Lung (tissue), 12 donors: ENCODE results near the gene EFCAB7. TPM values are rescaled to one million over a fixed set of nuclear protein-coding genes. Genes with fewer than 3 reads are reported as not detected.
A peak's percentile ranks its signal among the peaks of the same experiment; 100 is the strongest.
"Not testable (repeated sequence)": the region's sequence is repeated elsewhere in the genome, so short reads cannot be mapped to it uniquely, and the experiment has no call there.

Experiments
- ATAC-seq: fragments of 200-7000 bp; cut with Tn5 transposase; one replicate; pipeline ENCODE4 v1.9.1; 2020; ENCODE audit warnings: moderate number of reproducible peaks; ENCODE audit not compliant: insufficient read depth, low FRiP score
- DNase-seq, 3 donors: peaks; one replicate each; pipeline ENCODE4 v3.0.0-alpha.2; 2013 to 2017
- H3K27ac ChIP-seq, 2 donors: one replicate each; pipeline ENCODE4 v1.5.1; 2013; ENCODE audit warnings: mild to moderate bottlenecking in 2 of 2, moderate library complexity in 2 of 2, control low read depth in 1 of 2, inconsistent platforms in 1 of 2, low read depth in 1 of 2, low read length in 1 of 2
- H3K27me3 ChIP-seq, 3 donors: one replicate each; pipeline ENCODE4 v1.5.1; 2013; ENCODE audit warnings: low read length in 2 of 3; ENCODE audit not compliant: control insufficient read depth in 3 of 3, insufficient read depth in 3 of 3
- H3K36me3 ChIP-seq, 4 donors: one replicate each; pipeline ENCODE4 v1.5.1; 2013; ENCODE audit warnings: low read length in 4 of 4, mild to moderate bottlenecking in 1 of 4, moderate library complexity in 1 of 4; ENCODE audit not compliant: control insufficient read depth in 4 of 4, insufficient read depth in 4 of 4
- H3K4me1 ChIP-seq, 5 donors: one replicate each; pipeline ENCODE4 v1.5.1; 2013; ENCODE audit warnings: low read length in 5 of 5, mild to moderate bottlenecking in 2 of 5, moderate library complexity in 1 of 5; ENCODE audit not compliant: control insufficient read depth in 5 of 5, insufficient read depth in 5 of 5
- H3K4me3 ChIP-seq: one replicate; pipeline ENCODE4 v1.5.1; 2013; ENCODE audit warnings: mild to moderate bottlenecking, control low read depth, moderate library complexity
- H3K9ac ChIP-seq, 2 donors: one replicate each; pipeline ENCODE4 v1.5.1; 2013; ENCODE audit warnings: low read length in 2 of 2, control low read depth in 1 of 2; ENCODE audit not compliant: insufficient read depth in 1 of 2
- H3K9me3 ChIP-seq, 4 donors: one replicate each; pipeline ENCODE4 v1.5.1; 2013; ENCODE audit warnings: low read length in 3 of 4, mild to moderate bottlenecking in 1 of 4, moderate library complexity in 1 of 4; ENCODE audit not compliant: control insufficient read depth in 4 of 4, insufficient read depth in 3 of 4
- WGBS, 2 donors: extraction: QIAGEN DNeasy Blood & Tissue Kit; methylation state at CpG; one replicate each; pipeline ENCODE4 v1.1.7; 2013; 5-methylcytosine and 5-hydroxymethylcytosine counted together
- polyA plus RNA-seq, 2 donors: library from polyadenylated mRNA; stranded (reverse); fragments of 200-250 nt; gene quantifications; one replicate each; pipeline ENCODE4 v1.2.1, GENCODE V29; 2013
- total RNA-seq, 2 donors: library from RNA; depleted of rRNA in 1 of 2; stranded (reverse); fragments of >200 nt in 1 of 2; gene quantifications; one replicate each; pipeline ENCODE4 v1.2.1, GENCODE V29; 2014 to 2021
- TF ChIP-seq, protein P1 (sequence below): IDR thresholded peaks from 2 replicates; pipeline ENCODE4 v1.5.1; 2012; ENCODE audit warnings: mild to moderate bottlenecking; ENCODE audit errors: control extremely low read depth, extremely low read depth
- donor health status: control.
- donor health status: control.
- donor health status: Bipolar disorder and iron deficiency.
- donor health status: healthy.
- donor health status: DM: yes; HTN: yes; CAD: no.

Gene EFCAB7
- total and polyA plus RNA-seq, 4 donors = 3.3 to 29.0 (median 5.8) TPM

DNA sequence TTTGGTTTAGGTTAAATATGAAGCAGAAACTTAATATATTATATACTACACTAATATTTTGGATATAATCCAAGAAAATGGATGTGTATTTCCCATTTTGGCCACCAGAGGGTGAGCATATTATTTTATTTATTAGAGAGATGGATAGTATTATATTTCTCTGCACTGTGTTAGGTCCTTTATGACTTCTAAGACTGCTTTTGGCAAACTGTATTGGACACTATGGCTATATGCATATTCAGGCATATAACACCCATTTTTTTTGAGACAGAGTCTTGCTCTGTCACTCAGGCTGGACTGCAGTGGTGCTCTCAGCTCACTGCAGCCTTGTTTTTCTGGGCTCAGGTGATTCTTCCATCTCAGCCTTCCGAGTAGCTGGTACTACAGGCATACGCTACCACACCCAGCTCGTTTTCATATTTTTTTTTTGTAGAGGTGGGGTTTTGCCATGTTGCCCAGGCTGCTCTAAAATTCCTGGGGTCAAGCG lies 52.1 kb downstream of the EFCAB7 start:
- Histone ChIP-seq H3K36me3 (no peaks in the 10 kb centered on the region), H3K9me3 (peaks cover 0 to 1% (median 0%) of the 10 kb centered on the region in 4 donors), H3K27me3 (no peaks in the 10 kb centered on the region), H3K9ac (no peak overlapping the region), H3K4me1 (peaks cover 0 to 2% (median 0%) of the 10 kb centered on the region in 5 donors), H3K4me3 (no peak overlapping the region), H3K27ac (no peak overlapping the region)
- peak in 2 of 3 donors; percentile 61 to 66 for DNase-seq
- no peak for ATAC-seq
- TF ChIP-seq, protein P1, sequence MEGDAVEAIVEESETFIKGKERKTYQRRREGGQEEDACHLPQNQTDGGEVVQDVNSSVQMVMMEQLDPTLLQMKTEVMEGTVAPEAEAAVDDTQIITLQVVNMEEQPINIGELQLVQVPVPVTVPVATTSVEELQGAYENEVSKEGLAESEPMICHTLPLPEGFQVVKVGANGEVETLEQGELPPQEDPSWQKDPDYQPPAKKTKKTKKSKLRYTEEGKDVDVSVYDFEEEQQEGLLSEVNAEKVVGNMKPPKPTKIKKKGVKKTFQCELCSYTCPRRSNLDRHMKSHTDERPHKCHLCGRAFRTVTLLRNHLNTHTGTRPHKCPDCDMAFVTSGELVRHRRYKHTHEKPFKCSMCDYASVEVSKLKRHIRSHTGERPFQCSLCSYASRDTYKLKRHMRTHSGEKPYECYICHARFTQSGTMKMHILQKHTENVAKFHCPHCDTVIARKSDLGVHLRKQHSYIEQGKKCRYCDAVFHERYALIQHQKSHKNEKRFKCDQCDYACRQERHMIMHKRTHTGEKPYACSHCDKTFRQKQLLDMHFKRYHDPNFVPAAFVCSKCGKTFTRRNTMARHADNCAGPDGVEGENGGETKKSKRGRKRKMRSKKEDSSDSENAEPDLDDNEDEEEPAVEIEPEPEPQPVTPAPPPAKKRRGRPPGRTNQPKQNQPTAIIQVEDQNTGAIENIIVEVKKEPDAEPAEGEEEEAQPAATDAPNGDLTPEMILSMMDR = peak; percentile 44
- 79 to 83% methylated on average over 4 of the region's 4 CpGs for WGBS, 2 donors

DNA sequence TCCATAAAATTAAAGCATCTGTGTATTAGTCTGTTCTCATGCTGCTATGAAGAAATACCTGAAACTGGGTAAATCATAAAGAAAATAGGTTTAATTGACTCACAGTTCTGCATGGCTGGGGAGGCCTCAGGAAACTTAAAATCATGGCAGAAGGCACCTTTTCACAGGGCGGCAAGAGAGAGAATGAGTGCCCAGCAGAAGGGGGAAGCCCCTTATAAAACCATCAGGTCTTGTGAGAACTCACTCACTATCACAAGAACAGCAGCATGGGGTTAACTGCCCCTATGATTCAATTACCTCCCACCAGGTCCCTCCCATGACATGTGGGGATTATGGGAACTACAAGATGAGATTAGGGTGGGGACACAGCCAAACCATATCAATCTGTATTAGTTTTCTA lies 63.0 kb downstream of the EFCAB7 start:
- 93 to 94% methylated on average over 1 of the region's 1 CpG for WGBS, 2 donors
- DNase-seq = not testable (repeated sequence)

DNA sequence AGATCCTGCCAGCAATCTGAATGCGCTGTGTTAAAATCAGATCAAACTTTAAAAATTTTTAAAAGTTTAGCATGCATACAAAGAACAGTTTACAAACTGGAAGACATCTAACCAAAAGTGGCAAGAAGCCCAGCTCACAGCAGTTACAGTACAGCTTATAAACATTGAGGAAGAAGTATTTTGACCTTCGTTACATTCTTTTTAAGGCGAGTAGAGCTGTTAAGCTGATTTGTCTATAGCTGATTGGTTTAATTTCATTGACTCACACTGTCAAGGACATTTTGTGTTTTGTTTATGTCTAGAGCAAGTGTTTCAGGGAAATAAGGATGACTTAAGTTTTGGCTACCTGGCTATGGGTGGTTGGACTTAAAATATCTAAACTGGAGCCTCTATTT lies 66.8 kb downstream of the EFCAB7 start:
- Histone ChIP-seq H3K4me1 (peaks cover 0 to 23% (median 12%) of the 10 kb centered on the region in 5 donors), H3K9ac (peak overlapping the region in 1 of 2 donors; percentile 61), H3K9me3 (peaks cover 0 to 2% (median 0%) of the 10 kb centered on the region in 4 donors), H3K27me3 (no peaks in the 10 kb centered on the region), H3K27ac (peak overlapping the region in 1 of 2 donors; percentile 45), H3K4me3 (no peak overlapping the region), H3K36me3 (no peaks in the 10 kb centered on the region)
- DNase-seq (peak; percentile 56 to 90 (median 86)), ATAC-seq (no peak)
- 77 to 83% methylated on average over 3 of the region's 3 CpGs for WGBS, 2 donors
- TF ChIP-seq, protein P1 = no peak

More for the DNA sequence above, 63.0 kb downstream of the EFCAB7 start:
- H3K4me1 ChIP-seq = peaks cover 0 to 12% (median 6%) of the 10 kb centered on the region in 5 donors
- not testable (repeated sequence) for H3K9me3 ChIP-seq, H3K36me3 ChIP-seq, H3K27me3 ChIP-seq, H3K4me3 ChIP-seq, H3K9ac ChIP-seq, H3K27ac ChIP-seq, ATAC-seq

DNA sequence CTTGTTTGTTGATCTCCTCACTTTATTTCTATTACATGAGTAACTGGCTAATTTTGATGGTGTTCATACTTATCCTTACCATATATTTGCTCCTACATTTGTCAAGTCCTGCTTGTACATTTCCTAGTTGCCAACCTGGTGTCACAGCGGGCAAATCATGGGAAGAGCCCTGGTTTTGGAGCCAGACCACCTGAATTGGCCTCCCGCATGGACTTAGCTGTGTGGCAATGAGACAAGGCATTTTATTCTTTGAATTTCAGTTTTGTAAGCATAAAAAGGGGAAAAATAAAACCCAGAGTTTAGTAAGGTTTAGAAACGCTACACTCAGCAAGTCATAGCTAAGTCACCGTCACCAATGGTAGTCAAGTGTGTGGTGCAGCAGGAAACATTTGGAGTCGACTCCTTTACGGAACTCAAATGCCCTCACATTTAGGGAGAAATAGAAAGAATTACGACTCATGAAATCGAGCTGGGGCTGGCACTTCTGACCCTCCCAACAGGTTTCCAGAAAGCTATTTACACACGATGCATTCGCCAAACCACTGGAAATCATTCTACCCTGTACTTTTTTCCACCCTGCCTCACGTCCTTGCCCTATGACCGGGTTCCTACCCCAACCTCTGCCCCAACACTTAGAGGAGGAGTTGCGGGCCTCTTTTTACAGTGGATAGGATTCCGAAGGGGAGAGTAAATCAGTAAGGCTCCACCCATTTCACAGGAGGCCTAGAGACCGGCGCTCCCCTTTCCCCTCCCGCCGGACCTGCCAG lies 69.4 kb downstream of the EFCAB7 start:
- ATAC-seq (no peak), DNase-seq (no peak)
- TF ChIP-seq, protein P1 = no peak
- Histone ChIP-seq H3K27me3 (no peaks in the 10 kb centered on the region), H3K9me3 (no peaks in the 10 kb centered on the region), H3K4me1 (peaks cover 0 to 23% (median 12%) of the 10 kb centered on the region in 5 donors), H3K27ac (peak overlapping the region; percentile 95 to 96), H3K9ac (peak overlapping the region; percentile 82 to 91), H3K4me3 (peak overlapping the region; percentile 81), H3K36me3 (no peaks in the 10 kb centered on the region)
- 21 to 28% methylated on average over 18 of the region's 18 CpGs for WGBS, 2 donors
